ENCODE measurements around the gene SOCS2. TPM values are rescaled to one million over a fixed set of nuclear protein-coding genes. Genes with fewer than 3 reads are reported as not detected.
A peak's percentile ranks its signal among the peaks of the same experiment; 100 is the strongest.

SOCS2 gene
- total and polyA plus RNA-seq, 2 of the 8 experiments (the other 6 are each of a cell fraction or from before 2014, with no cell fraction given) = 14.5 to 18.0 TPM

- no peak overlapping the region for H4K91ac ChIP-seq (replicated peaks; ENCODE audit: insufficient read length, low read length)
- peak overlapping the region; percentile 29; the same call in 1 of the 2 replicates for H2AFZ ChIP-seq (ENCODE audit: low read length)
- H2AK5ac ChIP-seq (ENCODE audit: low read depth, low read length) = no peak overlapping the region
- H3K4me1 ChIP-seq (replicated peaks in 1 of 4; ENCODE audit: control insufficient read depth in 3 of 4, insufficient read depth in 4 of 4, low read length in 3 of 4) = no peaks in the 10 kb centered on the region
- H3K4ac ChIP-seq (replicated peaks; ENCODE audit: insufficient read length, low read depth, low read length) = no peak overlapping the region
- no peaks in the 10 kb centered on the region for H3K79me1 ChIP-seq (ENCODE audit: low read depth, low read length)
- H2BK5ac ChIP-seq (ENCODE audit: low read depth, low read length) = no peak overlapping the region
- no peak overlapping the region for H2BK15ac ChIP-seq (ENCODE audit: low read length)
- no peak overlapping the region for H2BK12ac ChIP-seq (ENCODE audit: low read depth, low read length)
- FAIRE-seq = no peak
- no peaks in the 10 kb centered on the region for H3K9me3 ChIP-seq (ENCODE audit: insufficient read depth in 2 of 2, low read depth in 1 of 2, low read length in 1 of 2)
- H3K4me3 ChIP-seq (ENCODE audit: extremely low read depth in 1 of 4, insufficient read depth in 2 of 4, low read depth in 3 of 4, low read length in 4 of 4) = no peak overlapping the region
- no peak overlapping the region for H2BK120ac ChIP-seq (replicated peaks; ENCODE audit: low read depth, low read length)
- H3K79me2 ChIP-seq (ENCODE audit: control insufficient read depth in 1 of 2, insufficient read depth in 2 of 2, low read length in 2 of 2) = no peaks in the 10 kb centered on the region
- H4K5ac ChIP-seq (ENCODE audit: insufficient read length, low read depth, low read length) = no peak overlapping the region
- DNase-seq (ENCODE audit: low read depth in 1 of 2, low spot score in 2 of 2) = no peak
- no peak overlapping the region for H4K8ac ChIP-seq (ENCODE audit: extremely low read depth, insufficient read depth, low read length)
- ChIA-PET CTCF (ENCODE audit: partially characterized antibody) (interaction anchor here (0.6 to 1.4 kb wide), 2 partner anchors 332 to 348 kb away, joined by 3 to 4 read pairs; no protein-coding TSS in a partner anchor), POLR2A (ENCODE audit: partially characterized antibody) (no interaction called here)
- H3K27me3 ChIP-seq (replicated peaks in 1 of 4; ENCODE audit: control insufficient read depth in 3 of 4, extremely low read depth in 1 of 4, insufficient read depth in 3 of 4, low read length in 3 of 4) = no peaks in the 10 kb centered on the region
- no peak overlapping the region for H3K27ac ChIP-seq (ENCODE audit: low read depth, low read length)
- WGBS, 2 experiments (ENCODE audit: extremely low coverage in 1 of 2, insufficient coverage in 1 of 2, insufficient read length in 1 of 2, insufficient replicate concordance in 2 of 2, low coverage in 1 of 2, low lambda C conversion rate in 2 of 2, missing lambda C conversion rate in 1 of 2) = 86% methylated on average over 2 of the region's 2 CpGs; no CpG with 5 or more reads in 1 of the 2 experiments
- H3K23me2 ChIP-seq (ENCODE audit: low read depth, low read length) = no peaks in the 10 kb centered on the region
- H2BK20ac ChIP-seq (ENCODE audit: low read length) = no peak overlapping the region
- no peak overlapping the region for H3K14ac ChIP-seq (ENCODE audit: insufficient read length)
- no peak overlapping the region for H3K9ac ChIP-seq (replicated peaks in 1 of 4; ENCODE audit: extremely low read depth in 1 of 4, low read depth in 3 of 4, low read length in 3 of 4)
- no peak overlapping the region for H3K56ac ChIP-seq (replicated peaks; ENCODE audit: insufficient read length, low read depth, low read length)
- no peak overlapping the region for H3K4me2 ChIP-seq (ENCODE audit: insufficient read depth in 1 of 2, low read depth in 2 of 2, low read length in 2 of 2)
- no peaks in the 10 kb centered on the region for H3K36me3 ChIP-seq (ENCODE audit: control insufficient read depth in 2 of 4, insufficient read depth in 4 of 4, low read length in 3 of 4)
- no peak overlapping the region for H3K18ac ChIP-seq (ENCODE audit: extremely low read depth, low read length)
- no peak overlapping the region for H3K23ac ChIP-seq (ENCODE audit: insufficient read length)
- H4K20me1 ChIP-seq (replicated peaks in 1 of 2; ENCODE audit: control insufficient read depth in 1 of 2, insufficient read depth in 2 of 2, low read length in 2 of 2) = no peaks in the 10 kb centered on the region
- TF ChIP-seq USF2 (IDR thresholded peaks at IDR 0.05; ENCODE audit: low read length) (no peak), EZH2 (IDR thresholded peaks at IDR 0.05; ENCODE audit: low read depth, low read length, severe bottlenecking) (no peak), ZNF274 (IDR thresholded peaks at IDR 0.05; ENCODE audit: borderline replicate concordance, extremely low read depth, low read length) (no peak), JUND (IDR thresholded peaks at IDR 0.05; ENCODE audit: low read length) (no peak), RNF2 (IDR thresholded peaks at IDR 0.05; ENCODE audit: borderline replicate concordance, low read depth, low read length, missing control alignments, poor library complexity, severe bottlenecking) (no peak), YY1 (IDR thresholded peaks at IDR 0.05; ENCODE audit: low read depth, low read length) (no peak), KDM1A (IDR thresholded peaks at IDR 0.05; ENCODE audit: borderline replicate concordance, low read length) (no peak), ATF2 (IDR thresholded peaks at IDR 0.05; ENCODE audit: low read length) (no peak), SUZ12 (IDR thresholded peaks at IDR 0.05; ENCODE audit: low read length) (no peak), RAD21 (IDR thresholded peaks at IDR 0.05 in 1 of 2, conservative IDR thresholded peaks at IDR 0.05 in 1 of 2; ENCODE audit: low read depth in 2 of 2, low read length in 2 of 2) (no peak), TCF12 (IDR thresholded peaks at IDR 0.05; ENCODE audit: low read depth, low read length) (no peak)
Observed at GRCh38 chr12:93547778-93548177, 24.7 kb upstream of the SOCS2 start.
